ENCODE data around the gene OR6A2.

DNA sequence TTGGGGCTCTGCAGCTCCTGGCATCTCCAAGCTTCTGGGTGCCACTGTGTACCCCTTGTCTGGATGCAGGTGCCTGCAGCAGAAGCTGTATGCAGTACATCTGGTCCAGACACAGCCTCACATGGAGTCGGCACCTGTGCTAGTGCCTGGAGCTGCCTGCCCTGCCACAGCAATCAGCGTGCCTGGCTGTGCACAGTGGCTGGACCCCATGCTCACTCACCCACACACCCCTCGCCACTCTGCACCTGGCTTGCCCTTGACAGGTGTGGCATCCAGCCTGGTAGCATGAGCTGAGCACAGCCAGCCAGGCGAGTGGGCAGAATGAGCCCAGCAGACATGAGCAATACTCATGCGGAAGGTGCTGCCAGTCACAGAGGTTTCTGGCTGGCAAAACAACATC lies 19.5 kb upstream of the OR6A2 start:
- no peak for TF ChIP-seq EP300 (IDR thresholded peaks at IDR 0.05)
- TF ChIP-seq, protein P1, sequence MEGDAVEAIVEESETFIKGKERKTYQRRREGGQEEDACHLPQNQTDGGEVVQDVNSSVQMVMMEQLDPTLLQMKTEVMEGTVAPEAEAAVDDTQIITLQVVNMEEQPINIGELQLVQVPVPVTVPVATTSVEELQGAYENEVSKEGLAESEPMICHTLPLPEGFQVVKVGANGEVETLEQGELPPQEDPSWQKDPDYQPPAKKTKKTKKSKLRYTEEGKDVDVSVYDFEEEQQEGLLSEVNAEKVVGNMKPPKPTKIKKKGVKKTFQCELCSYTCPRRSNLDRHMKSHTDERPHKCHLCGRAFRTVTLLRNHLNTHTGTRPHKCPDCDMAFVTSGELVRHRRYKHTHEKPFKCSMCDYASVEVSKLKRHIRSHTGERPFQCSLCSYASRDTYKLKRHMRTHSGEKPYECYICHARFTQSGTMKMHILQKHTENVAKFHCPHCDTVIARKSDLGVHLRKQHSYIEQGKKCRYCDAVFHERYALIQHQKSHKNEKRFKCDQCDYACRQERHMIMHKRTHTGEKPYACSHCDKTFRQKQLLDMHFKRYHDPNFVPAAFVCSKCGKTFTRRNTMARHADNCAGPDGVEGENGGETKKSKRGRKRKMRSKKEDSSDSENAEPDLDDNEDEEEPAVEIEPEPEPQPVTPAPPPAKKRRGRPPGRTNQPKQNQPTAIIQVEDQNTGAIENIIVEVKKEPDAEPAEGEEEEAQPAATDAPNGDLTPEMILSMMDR (IDR thresholded peaks at IDR 0.05), result no peak
- no peak for TF ChIP-seq POLR2A (IDR thresholded peaks at IDR 0.05)
